NT2/D1 (cell line): ENCODE data around the gene MRPL14.

Experiments
- YY1 ChIP-seq: IDR thresholded peaks from 2 replicates; pipeline ENCODE4 v1.6.1; 2011; ENCODE audit not compliant: insufficient read length, insufficient read depth
- ZNF274 ChIP-seq: IDR thresholded peaks from 2 replicates; pipeline ENCODE4 v1.6.1; 2011; ENCODE audit warnings: mild to moderate bottlenecking, low read depth, low read length

GRCh38 chr6:44073612-44074438, 53.4 kb downstream of the MRPL14 start:
- TF ChIP-seq ZNF274: no peak
- no peak for TF ChIP-seq YY1
